Stomach (tissue), 9 donors: ENCODE data around the gene MYO5C. TPM values are rescaled to one million over a fixed set of nuclear protein-coding genes. Genes with fewer than 3 reads are reported as not detected.

Experiments used
- DNase-seq, 2 donors: peaks; one replicate each; pipeline versions ENCODE4 v3.0.0 to v3.0.0-alpha.2; 2013 to 2019
- H3K27ac ChIP-seq, 5 donors: fragments of 200-600 bp in 4 of 5; sonication (generic) in 4 of 5; one replicate each; pipeline ENCODE4 v1.5.1; 2013 to 2019; ENCODE audit warnings: mild to moderate bottlenecking in 1 of 5, moderate library complexity in 1 of 5
- H3K27me3 ChIP-seq, 3 donors: fragments of 200-600 bp; sonication (generic); one replicate each; pipeline ENCODE4 v1.5.1; 2017 to 2019; ENCODE audit warnings: mixed run types in 1 of 3
- H3K36me3 ChIP-seq, 4 donors: fragments of 200-600 bp; sonication (generic); 1 replicate in 3 of 4; 2 replicates in 1 of 4; pipeline ENCODE4 v1.5.1; 2016 to 2019
- H3K4me1 ChIP-seq, 4 donors: fragments of 200-600 bp; sonication (generic); one replicate each; pipeline ENCODE4 v1.5.1; 2016 to 2019
- H3K4me3 ChIP-seq, 4 donors: fragments of 200-600 bp; sonication (generic) in 3 of 4; one replicate each; pipeline ENCODE4 v1.5.1; 2016 to 2019; ENCODE audit warnings: mild to moderate bottlenecking in 1 of 4
- H3K9me3 ChIP-seq, 4 donors: fragments of 200-600 bp; sonication (generic); one replicate each; pipeline ENCODE4 v1.5.1; 2016 to 2019
- EP300 ChIP-seq: sonication (generic); formaldehyde crosslinking; IDR thresholded peaks from one replicate; pipeline ENCODE4 v1.6.1; 2017; ENCODE audit warnings: antibody characterized with exemption
- POLR2A ChIP-seq, 4 donors: fragments of 450-650 bp; IDR thresholded peaks; one replicate each; pipeline ENCODE4 v1.6.1; 2016; ENCODE audit warnings: antibody characterized with exemption in 4 of 4, control low read depth in 2 of 4, mild to moderate bottlenecking in 1 of 4, moderate library complexity in 1 of 4
- POLR2AphosphoS5 ChIP-seq, 3 donors: sonication (generic); formaldehyde crosslinking; IDR thresholded peaks; one replicate each; pipeline ENCODE4 v1.6.1; 2016; ENCODE audit warnings: antibody characterized with exemption in 3 of 3
- WGBS, 5 donors: extraction: QIAGEN DNeasy Blood & Tissue Kit in 3 of 5; methylation state at CpG; one replicate each; pipeline versions ENCODE4 v1.1.5 to v1.1.7; 2013 to 2018; 5-methylcytosine and 5-hydroxymethylcytosine counted together
- intact Hi-C: fragments of 100-400 bp; cut with DNase I; formaldehyde crosslinking; loops from one replicate; pipeline ENCODE4 v1.15.1; 2023; ENCODE audit warnings: low total_unique reads
- polyA plus RNA-seq, 3 donors: library from polyadenylated mRNA; stranded (reverse); fragments of 200-250 nt; gene quantifications; one replicate each; pipeline ENCODE4 v1.2.3, GENCODE V29; 2013
- total RNA-seq, 5 donors: library from RNA; depleted of rRNA; stranded (reverse); fragments of >200 nt; gene quantifications; one replicate each; pipeline versions ENCODE4 v1.1.0 to v1.2.3, GENCODE V29; 2014 to 2016
- TF ChIP-seq, protein P1 (sequence below), 7 experiments: fragments of 450-650 bp in 4 of 7; fragments of 200-600 bp in 3 of 7; sonication (generic) in 3 of 7; IDR thresholded peaks; one replicate each; pipeline ENCODE4 v1.5.1; 2016 to 2019; ENCODE audit warnings: antibody characterized with exemption in 7 of 7, control low read depth in 2 of 7, mild to moderate bottlenecking in 1 of 7
- donor health status: healthy with polysubstance abuse.
- donor health status: Bipolar disorder and iron deficiency.
- donor health status: healthy.

MYO5C gene
- total and polyA plus RNA-seq, 8 donors = 4.3 to 148 (median 25.6) TPM

DNA sequence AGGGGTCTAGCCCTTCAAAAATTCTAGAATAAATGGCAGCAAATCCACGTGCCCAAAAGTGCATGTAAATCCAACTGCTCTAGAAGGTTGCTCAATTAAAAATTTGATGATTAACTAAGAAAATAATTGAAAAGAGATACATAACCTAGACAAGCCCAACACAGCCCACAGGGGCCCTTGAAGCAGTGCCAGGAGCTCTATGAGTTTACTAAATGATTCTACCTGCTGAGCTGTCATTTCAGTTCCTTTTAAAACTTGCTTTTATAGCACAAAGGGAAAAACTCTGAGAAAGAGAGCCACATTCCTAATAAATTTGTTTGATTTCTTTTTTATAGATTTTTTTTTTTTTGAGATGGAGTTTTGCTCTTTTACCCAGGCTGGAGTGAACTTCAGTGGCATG, 65.5 kb downstream of the MYO5C start:
- Histone ChIP-seq H3K27ac (peak overlapping the region in 1 of 5 donors; percentile 45), H3K4me1 (peaks cover 0 to 4% (median 0%) of the 10 kb centered on the region in 4 donors), H3K9me3 (no peaks in the 10 kb centered on the region), H3K4me3 (no peak overlapping the region), H3K36me3 (peaks cover 0 to 51% (median 32%) of the 10 kb centered on the region in 4 donors), H3K27me3 (no peaks in the 10 kb centered on the region)
- TF ChIP-seq, protein P1, sequence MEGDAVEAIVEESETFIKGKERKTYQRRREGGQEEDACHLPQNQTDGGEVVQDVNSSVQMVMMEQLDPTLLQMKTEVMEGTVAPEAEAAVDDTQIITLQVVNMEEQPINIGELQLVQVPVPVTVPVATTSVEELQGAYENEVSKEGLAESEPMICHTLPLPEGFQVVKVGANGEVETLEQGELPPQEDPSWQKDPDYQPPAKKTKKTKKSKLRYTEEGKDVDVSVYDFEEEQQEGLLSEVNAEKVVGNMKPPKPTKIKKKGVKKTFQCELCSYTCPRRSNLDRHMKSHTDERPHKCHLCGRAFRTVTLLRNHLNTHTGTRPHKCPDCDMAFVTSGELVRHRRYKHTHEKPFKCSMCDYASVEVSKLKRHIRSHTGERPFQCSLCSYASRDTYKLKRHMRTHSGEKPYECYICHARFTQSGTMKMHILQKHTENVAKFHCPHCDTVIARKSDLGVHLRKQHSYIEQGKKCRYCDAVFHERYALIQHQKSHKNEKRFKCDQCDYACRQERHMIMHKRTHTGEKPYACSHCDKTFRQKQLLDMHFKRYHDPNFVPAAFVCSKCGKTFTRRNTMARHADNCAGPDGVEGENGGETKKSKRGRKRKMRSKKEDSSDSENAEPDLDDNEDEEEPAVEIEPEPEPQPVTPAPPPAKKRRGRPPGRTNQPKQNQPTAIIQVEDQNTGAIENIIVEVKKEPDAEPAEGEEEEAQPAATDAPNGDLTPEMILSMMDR (IDR thresholded peaks at IDR 0.05) = no peak
- TF ChIP-seq POLR2A (IDR thresholded peaks at IDR 0.05) (no peak), POLR2AphosphoS5 (IDR thresholded peaks at IDR 0.05) (no peak), EP300 (no peak)
- no peak for DNase-seq
- WGBS, 5 donors = 50 to 65% (median 60%) methylated on average over 1 of the region's 1 CpG
- intact Hi-C loops = no loop called here

DNA sequence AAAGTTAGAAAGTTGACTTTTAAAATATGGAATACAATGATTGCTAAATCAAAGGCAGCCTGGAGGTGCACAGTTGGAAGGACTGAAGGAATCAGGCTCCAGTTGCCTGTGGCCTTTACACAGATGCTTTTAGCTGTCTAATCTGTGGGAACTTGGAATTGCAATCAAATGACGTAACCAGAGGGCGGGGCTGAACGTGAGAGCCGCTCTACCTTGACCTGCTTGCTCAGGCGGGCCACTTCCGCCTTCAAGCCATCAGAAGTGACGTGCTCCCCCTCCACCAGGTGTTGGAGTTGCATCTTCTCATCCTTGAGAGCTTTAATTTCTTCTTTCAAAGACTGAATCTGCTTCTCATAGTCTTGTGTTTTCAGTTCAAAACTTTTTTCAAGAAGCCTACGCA, 66.7 kb downstream of the MYO5C start:
- H3K27ac ChIP-seq = peak overlapping the region in 2 of 5 donors; percentile 1 to 45
- no peak overlapping the region for H3K4me3 ChIP-seq
- H3K9me3 ChIP-seq = no peaks in the 10 kb centered on the region
- no peak for TF ChIP-seq POLR2AphosphoS5 (IDR thresholded peaks at IDR 0.05)
- TF ChIP-seq, protein P1 (IDR thresholded peaks at IDR 0.05) = no peak
- no peak for TF ChIP-seq EP300
- no peak for TF ChIP-seq POLR2A (IDR thresholded peaks at IDR 0.05)
- no peaks in the 10 kb centered on the region for H3K27me3 ChIP-seq
- intact Hi-C loops = no loop called here
- peaks cover 0 to 52% (median 33%) of the 10 kb centered on the region in 4 donors for H3K36me3 ChIP-seq
- H3K4me1 ChIP-seq = peaks cover 0 to 4% (median 0%) of the 10 kb centered on the region in 4 donors
- 46 to 58% (median 51%) methylated on average over 8 of the region's 8 CpGs for whole genome bisulfite sequencing, 5 donors
- DNase-seq = peak; percentile 58 to 85

GRCh38 chr15:52227456-52227855, 68.1 kb downstream of the MYO5C start:
- Histone ChIP-seq H3K4me3 (no peak overlapping the region), H3K4me1 (no peaks in the 10 kb centered on the region), H3K36me3 (peaks cover 3 to 60% (median 43%) of the 10 kb centered on the region in 4 donors), H3K9me3 (no peaks in the 10 kb centered on the region), H3K27me3 (no peaks in the 10 kb centered on the region), H3K27ac (no peak overlapping the region)
- WGBS, 5 donors = 52 to 67% (median 56%) methylated on average over 4 to 5 of the region's 5 CpGs
- peak; percentile 61 to 91 for DNase-seq
- intact Hi-C loops = no loop called here
- no peak for TF ChIP-seq EP300
- TF ChIP-seq, protein P1 (IDR thresholded peaks at IDR 0.05) = peak in 5 of 7 experiments; percentile 45 to 77 (median 75)
- TF ChIP-seq POLR2A (IDR thresholded peaks at IDR 0.05) = no peak
- TF ChIP-seq POLR2AphosphoS5 (IDR thresholded peaks at IDR 0.05) = peak in 1 of 3 donors; percentile 13

DNA sequence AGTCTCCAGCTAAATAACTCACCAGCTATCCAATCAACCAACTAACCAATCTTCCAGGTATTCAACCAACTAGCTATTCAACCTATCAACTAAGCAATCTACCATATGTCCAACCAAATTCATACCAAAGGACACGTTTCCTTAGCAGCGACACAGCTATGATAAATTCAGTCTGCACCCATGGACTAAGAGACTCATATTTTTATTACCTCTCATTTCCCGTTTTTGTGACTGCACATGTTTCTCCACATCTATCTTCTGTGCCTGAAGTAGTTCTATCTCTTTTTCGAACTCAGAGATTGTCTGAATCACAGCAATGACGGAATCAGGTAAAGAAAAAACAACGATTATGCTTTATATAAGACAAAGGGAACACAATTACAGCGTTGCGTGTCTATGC, 70.4 kb downstream of the MYO5C start:
- no peak for TF ChIP-seq POLR2AphosphoS5 (IDR thresholded peaks at IDR 0.05)
- TF ChIP-seq, protein P1 (IDR thresholded peaks at IDR 0.05) = no peak
- intact Hi-C loops = no loop called here
- Histone ChIP-seq H3K27ac (no peak overlapping the region), H3K27me3 (no peaks in the 10 kb centered on the region), H3K4me1 (no peaks in the 10 kb centered on the region), H3K4me3 (no peak overlapping the region), H3K36me3 (peaks cover 3 to 72% (median 49%) of the 10 kb centered on the region in 4 donors), H3K9me3 (no peaks in the 10 kb centered on the region)
- no peak for DNase-seq
- WGBS, 5 donors = 88 to 94% (median 91%) methylated on average over 8 of the region's 8 CpGs
